DOHH2 (cell line): ENCODE results near the gene IWS1.

Experiments
- CTCF ChIP-seq: fragments of 200-600 bp; sonication (generic); IDR thresholded peaks from one replicate; pipeline ENCODE4 v1.5.1; 2014; ENCODE audit warnings: antibody characterized with exemption, mild to moderate bottlenecking, low read depth, low read length; ENCODE audit not compliant: poor library complexity, severe bottlenecking
- EZH2phosphoT487 ChIP-seq: fragments of 200-600 bp; sonication (generic); IDR thresholded peaks from 2 replicates; pipeline ENCODE4 v1.6.1; 2017; ENCODE audit warnings: borderline replicate concordance, mild to moderate bottlenecking, antibody characterized with exemption, low read length, moderate library complexity, mixed read lengths

DNA sequence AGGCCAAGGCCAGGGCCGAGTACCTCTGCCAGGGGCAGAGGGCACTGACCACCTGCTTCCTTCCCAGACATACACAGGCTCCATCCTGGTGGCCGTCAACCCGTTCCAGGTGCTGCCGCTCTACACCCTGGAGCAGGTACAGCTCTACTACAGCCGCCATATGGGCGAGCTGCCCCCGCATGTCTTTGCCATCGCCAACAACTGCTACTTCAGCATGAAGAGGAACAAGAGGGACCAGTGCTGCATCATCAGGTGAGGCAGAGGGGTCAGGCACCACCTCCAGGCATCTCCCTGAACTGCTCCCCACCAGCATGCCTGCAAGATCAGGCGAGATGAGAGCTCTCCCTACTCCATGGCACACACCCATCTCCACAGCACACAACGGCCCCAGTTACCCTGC is 40.3 kb upstream of the IWS1 start:
- TF ChIP-seq CTCF (no peak), EZH2phosphoT487 (no peak)
